Testis (tissue), 3 donors: ENCODE measurements around the gene PEAK3. TPM values are rescaled to one million over a fixed set of nuclear protein-coding genes. Genes with fewer than 3 reads are reported as not detected.

Source experiments
- DNase-seq: peaks from one replicate; pipeline ENCODE4 v3.0.0-alpha.2; 2019
- H3K27ac ChIP-seq, 2 donors: fragments of 200-600 bp; sonication (generic); one replicate each; pipeline ENCODE4 v1.5.1; 2019
- H3K27me3 ChIP-seq: fragments of 200-600 bp; sonication (generic); one replicate; pipeline ENCODE4 v1.5.1; 2019
- H3K36me3 ChIP-seq: fragments of 200-600 bp; sonication (generic); one replicate; pipeline ENCODE4 v1.5.1; 2017; ENCODE audit warnings: low read depth; ENCODE audit errors: missing control alignments
- H3K4me1 ChIP-seq: fragments of 200-600 bp; sonication (generic); one replicate; pipeline ENCODE4 v1.5.1; 2019
- H3K4me3 ChIP-seq, 2 donors: fragments of 200-600 bp; sonication (generic); one replicate each; pipeline ENCODE4 v1.5.1; 2017 to 2019
- H3K9me3 ChIP-seq: fragments of 200-600 bp; sonication (generic); one replicate; pipeline ENCODE4 v1.5.1; 2017
- POLR2A ChIP-seq: fragments of 450-650 bp; IDR thresholded peaks from one replicate; pipeline ENCODE4 v1.6.1; 2017; ENCODE audit warnings: antibody characterized with exemption, mild to moderate bottlenecking, moderate library complexity
- WGBS, 2 donors: methylation state at CpG; one replicate each; pipeline ENCODE4 v1.1.5; 2018; 5-methylcytosine and 5-hydroxymethylcytosine counted together
- intact Hi-C: fragments of 100-400 bp; cut with DNase I; formaldehyde crosslinking; loops from one replicate; pipeline ENCODE4 v1.15.1; 2023; ENCODE audit warnings: low total_unique reads
- polyA plus RNA-seq: library from polyadenylated mRNA; stranded (reverse); fragments of 350-450 nt; fragmentation: Illumina TruSeq; extraction: RNeasy Lipid Tissue Mini Kit (QIAGEN cat#74804); gene quantifications from one replicate; pipeline ENCODE4 v1.2.3, GENCODE V29; 2014; ENCODE audit warnings: low read depth, low replicate concordance; ENCODE audit not compliant: insufficient read depth
- total RNA-seq, 2 donors: library from RNA; depleted of rRNA; stranded (reverse); fragments of >200 nt; gene quantifications; one replicate each; pipeline ENCODE4 v1.2.3, GENCODE V29; 2016
- TF ChIP-seq, protein P1 (sequence below), 3 experiments: fragments of 450-650 bp in 2 of 3; fragments of 200-600 bp in 1 of 3; sonication (generic) in 1 of 3; IDR thresholded peaks; one replicate each; pipeline ENCODE4 v1.5.1; 2016 to 2019; ENCODE audit warnings: antibody characterized with exemption in 3 of 3, mild to moderate bottlenecking in 2 of 3, moderate library complexity in 1 of 3

The PEAK3 gene
- total and polyA plus RNA-seq, 3 donors from 2014 or later: 0.16 to 0.55 (median 0.37) TPM

DNA sequence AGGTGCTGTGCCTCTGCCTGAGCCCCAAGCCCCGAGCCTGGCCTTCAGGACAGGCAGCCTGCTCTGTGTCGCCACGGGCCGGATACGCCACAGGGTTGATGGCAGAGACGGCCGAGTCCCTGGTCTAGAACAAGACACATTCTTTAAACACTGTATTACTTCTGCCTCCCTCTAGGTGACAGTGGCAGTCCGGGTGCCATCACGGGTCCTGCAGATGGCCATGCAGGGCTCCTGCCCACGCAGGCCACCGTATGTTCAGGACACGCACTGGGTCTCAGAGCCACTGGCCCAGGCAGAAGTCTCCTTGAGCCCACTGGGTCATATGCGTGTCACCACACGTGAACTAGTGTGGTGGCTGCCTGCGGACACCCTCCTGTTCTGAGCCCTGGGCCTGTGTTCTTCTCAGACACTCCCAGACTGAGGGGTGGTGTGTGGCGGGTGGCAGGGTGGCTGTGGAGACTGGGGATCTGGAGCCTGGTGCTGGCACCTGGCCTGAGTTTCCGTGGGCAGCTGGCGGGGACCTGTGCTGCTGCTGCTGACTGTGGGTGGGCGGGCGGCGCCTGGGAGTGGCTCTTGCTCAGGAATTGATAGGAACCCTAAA is 50.3 kb downstream of the PEAK3 start:
- no peaks in the 10 kb centered on the region for H3K36me3 ChIP-seq

DNA sequence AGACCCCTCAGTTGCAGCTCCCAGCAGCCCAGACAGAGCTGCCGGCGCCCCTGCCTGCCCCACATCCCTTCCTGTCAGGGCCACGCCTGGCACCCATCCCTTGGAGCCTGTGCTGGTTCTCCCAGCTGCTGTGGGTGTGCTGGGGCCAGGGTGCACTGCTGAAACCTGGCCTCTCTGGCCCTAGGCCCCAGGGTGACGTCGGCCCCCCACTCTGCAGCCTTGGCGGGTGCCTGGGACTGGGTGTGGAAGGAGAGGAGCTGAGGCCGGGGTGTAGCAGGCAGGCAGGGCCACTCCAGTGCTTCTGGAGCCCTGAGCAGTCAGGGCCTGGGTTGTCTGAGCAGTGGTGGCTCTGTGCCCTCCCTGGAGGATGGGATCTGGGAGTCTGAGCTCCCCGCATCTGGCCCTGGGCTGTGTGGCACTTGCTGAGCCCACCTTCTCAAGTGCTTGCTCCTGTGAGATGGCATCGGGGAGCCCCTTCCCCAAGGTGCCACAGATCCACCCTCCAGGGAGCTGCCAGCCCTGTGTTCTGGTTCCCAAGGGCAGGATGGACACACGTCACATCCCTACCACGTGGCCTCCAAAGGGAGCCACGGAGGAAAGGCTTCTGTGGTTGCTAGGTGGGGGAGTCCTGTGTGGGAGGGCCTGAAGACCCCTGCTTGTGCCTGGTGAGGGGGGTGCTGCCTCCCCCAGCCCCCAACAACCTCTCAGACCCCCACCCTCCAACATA is 51.0 kb downstream of the PEAK3 start:
- TF ChIP-seq POLR2A: no peak
- TF ChIP-seq, protein P1, sequence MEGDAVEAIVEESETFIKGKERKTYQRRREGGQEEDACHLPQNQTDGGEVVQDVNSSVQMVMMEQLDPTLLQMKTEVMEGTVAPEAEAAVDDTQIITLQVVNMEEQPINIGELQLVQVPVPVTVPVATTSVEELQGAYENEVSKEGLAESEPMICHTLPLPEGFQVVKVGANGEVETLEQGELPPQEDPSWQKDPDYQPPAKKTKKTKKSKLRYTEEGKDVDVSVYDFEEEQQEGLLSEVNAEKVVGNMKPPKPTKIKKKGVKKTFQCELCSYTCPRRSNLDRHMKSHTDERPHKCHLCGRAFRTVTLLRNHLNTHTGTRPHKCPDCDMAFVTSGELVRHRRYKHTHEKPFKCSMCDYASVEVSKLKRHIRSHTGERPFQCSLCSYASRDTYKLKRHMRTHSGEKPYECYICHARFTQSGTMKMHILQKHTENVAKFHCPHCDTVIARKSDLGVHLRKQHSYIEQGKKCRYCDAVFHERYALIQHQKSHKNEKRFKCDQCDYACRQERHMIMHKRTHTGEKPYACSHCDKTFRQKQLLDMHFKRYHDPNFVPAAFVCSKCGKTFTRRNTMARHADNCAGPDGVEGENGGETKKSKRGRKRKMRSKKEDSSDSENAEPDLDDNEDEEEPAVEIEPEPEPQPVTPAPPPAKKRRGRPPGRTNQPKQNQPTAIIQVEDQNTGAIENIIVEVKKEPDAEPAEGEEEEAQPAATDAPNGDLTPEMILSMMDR (IDR thresholded peaks at IDR 0.05): no peak
- Histone ChIP-seq H3K36me3 (no peaks in the 10 kb centered on the region), H3K9me3 (no peaks in the 10 kb centered on the region), H3K4me1 (peaks cover 21% of the 10 kb centered on the region), H3K27me3 (no peaks in the 10 kb centered on the region), H3K27ac (peak overlapping the region in 1 of 2 donors; percentile 64), H3K4me3 (no peak overlapping the region)
- peak; percentile 63 for DNase-seq
- WGBS, 2 donors: 49 to 65% methylated on average over 3 to 12 of the region's 12 CpGs
- intact Hi-C loops: loop anchor here (5.0 kb wide), 1 partner anchor 41 kb away; no protein-coding TSS in a partner anchor

More for the DNA sequence above, 50.3 kb downstream of the PEAK3 start:
- Histone ChIP-seq H3K4me3 (no peak overlapping the region), H3K9me3 (no peaks in the 10 kb centered on the region), H3K27me3 (no peaks in the 10 kb centered on the region), H3K27ac (peak overlapping the region in 1 of 2 donors; percentile 64), H3K4me1 (peaks cover 21% of the 10 kb centered on the region)
- intact Hi-C loops: loop anchor here (5.0 kb wide), 1 partner anchor 41 kb away; no protein-coding TSS in a partner anchor
- no peak for TF ChIP-seq POLR2A
- TF ChIP-seq, protein P1 (IDR thresholded peaks at IDR 0.05): peak; percentile 17 to 49 (median 26)
- DNase-seq: peak; percentile 63
- WGBS, 2 donors: 71 to 79% methylated on average over 16 to 21 of the region's 21 CpGs

DNA sequence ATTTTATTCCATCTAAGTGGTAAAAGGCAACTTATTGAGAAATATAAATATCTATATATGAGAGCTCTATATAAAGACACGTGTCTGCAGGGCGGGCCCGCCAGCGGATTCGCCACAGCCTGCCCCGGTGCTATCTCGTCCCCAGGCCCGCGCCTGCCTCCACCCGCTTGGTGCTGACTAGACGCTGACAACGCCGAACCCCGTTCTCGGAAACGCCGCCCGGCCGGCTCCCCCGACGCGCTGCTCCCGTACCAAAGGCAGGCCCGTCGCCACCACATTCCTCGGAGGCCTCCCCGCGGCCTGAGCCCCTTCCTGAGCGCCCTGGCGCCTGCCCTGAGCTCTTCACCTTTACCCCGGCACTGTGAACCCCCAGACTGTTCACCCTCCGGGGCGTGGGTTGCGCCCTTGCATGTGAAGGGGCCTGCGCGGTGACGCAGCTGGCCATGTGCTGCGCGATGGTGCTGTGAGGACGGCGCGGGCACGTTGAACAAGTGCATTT is 51.9 kb downstream of the PEAK3 start:
- no peaks in the 10 kb centered on the region for H3K27me3 ChIP-seq
- peaks cover 16% of the 10 kb centered on the region for H3K4me1 ChIP-seq
- 89 to 90% methylated on average over 37 to 43 of the region's 43 CpGs for WGBS, 2 donors
- H3K4me3 ChIP-seq: no peak overlapping the region
- no peaks in the 10 kb centered on the region for H3K36me3 ChIP-seq
- TF ChIP-seq, protein P1 (IDR thresholded peaks at IDR 0.05): no peak
- TF ChIP-seq POLR2A: no peak
- no peaks in the 10 kb centered on the region for H3K9me3 ChIP-seq
- DNase-seq: no peak
- intact Hi-C loops: loop anchor here (5.0 kb wide), 1 partner anchor 42 kb away; no protein-coding TSS in a partner anchor
- no peak overlapping the region for H3K27ac ChIP-seq

DNA sequence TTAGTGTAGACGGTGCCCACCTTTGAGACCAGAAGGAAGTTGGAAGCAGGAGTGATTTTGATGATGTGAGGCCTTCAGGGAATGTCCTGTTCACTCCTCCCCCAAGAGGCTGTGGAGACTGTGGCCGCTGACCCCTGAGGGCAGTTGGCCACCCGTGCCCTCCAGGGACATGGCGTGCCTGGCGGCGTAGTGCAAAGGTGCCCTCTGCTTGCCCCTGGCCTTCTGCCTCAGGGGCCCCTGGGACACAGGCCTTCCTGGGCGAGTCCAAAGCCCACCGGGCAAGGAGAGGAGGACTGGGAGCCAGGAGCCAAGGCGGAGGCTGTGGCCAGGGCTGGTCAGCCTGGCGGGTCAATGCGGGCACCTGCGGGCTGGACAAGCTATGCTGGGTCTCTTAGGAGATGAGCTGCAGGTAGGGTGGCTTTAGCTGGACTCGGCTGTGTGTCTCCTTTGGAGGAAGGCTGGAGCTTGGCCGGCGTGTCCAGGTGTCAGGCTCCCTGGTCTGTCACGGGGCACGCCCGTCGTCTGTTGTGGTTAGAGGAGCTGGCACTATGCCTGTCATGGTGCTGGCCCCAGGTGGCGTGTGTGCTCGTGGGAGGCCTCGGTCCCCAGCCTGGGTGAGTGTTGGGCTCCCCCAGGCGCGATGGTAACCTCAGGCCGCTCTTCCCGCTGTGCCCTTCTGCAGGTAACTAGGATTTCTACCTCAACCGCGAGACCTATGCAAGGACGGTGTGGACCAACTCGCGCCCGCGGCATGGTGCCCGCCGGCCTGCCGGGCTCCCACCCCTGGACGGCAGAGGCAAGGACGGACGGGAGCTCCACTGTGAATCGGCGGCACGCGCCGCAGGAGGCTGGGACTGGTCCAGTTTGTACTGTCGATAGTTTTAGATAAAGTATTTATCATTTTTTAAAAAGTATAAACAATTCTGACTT is 52.6 kb downstream of the PEAK3 start:
- Histone ChIP-seq H3K4me3 (no peak overlapping the region), H3K27ac (no peak overlapping the region), H3K36me3 (no peaks in the 10 kb centered on the region), H3K4me1 (peaks cover 11% of the 10 kb centered on the region), H3K9me3 (no peaks in the 10 kb centered on the region), H3K27me3 (no peaks in the 10 kb centered on the region)
- DNase-seq: no peak
- TF ChIP-seq, protein P1 (IDR thresholded peaks at IDR 0.05): no peak
- no peak for TF ChIP-seq POLR2A
- intact Hi-C loops: loop anchor here (5.0 kb wide), 1 partner anchor 43 kb away; no protein-coding TSS in a partner anchor
- WGBS, 2 donors: 92 to 93% methylated on average over 31 to 45 of the region's 45 CpGs
